Body of pancreas (tissue), 4 donors: ENCODE data around the gene PIH1D1. TPM values are rescaled to one million over a fixed set of nuclear protein-coding genes. Genes with fewer than 3 reads are reported as not detected.

Experiments used
- ATAC-seq: fragments of 150-250 bp; one replicate; pipeline ENCODE4 v1.9.1; 2016
- DNase-seq, 4 donors: peaks; one replicate each; pipeline ENCODE4 v3.0.0-alpha.2; 2019
- H3K27ac ChIP-seq, 4 donors: fragments of 200-600 bp; sonication (generic); 1 replicate in 3 of 4; 2 replicates in 1 of 4; pipeline versions ENCODE4 v1.5.1 to v1.6.1; 2016 to 2019; ENCODE audit warnings: mild to moderate bottlenecking in 1 of 4, mixed read lengths in 1 of 4, moderate library complexity in 1 of 4
- H3K27me3 ChIP-seq, 2 donors: fragments of 200-600 bp; sonication (generic); one replicate each; pipeline ENCODE4 v1.6.0; 2016; ENCODE audit warnings: mild to moderate bottlenecking in 1 of 2
- H3K36me3 ChIP-seq, 2 donors: fragments of 200-600 bp; sonication (generic); replicated peaks in 1 of 2; 2 replicates each; pipeline ENCODE4 v1.5.1; 2016; ENCODE audit warnings: low read depth in 2 of 2; ENCODE audit not compliant: insufficient read depth in 1 of 2
- H3K4me1 ChIP-seq: fragments of 200-600 bp; sonication (generic); one replicate; pipeline ENCODE4 v1.6.0; 2016
- H3K4me3 ChIP-seq, 2 donors: fragments of 200-600 bp; sonication (generic); 1 replicate in 1 of 2; 2 replicates in 1 of 2; pipeline ENCODE4 v1.5.1; 2016 to 2019
- H3K9me3 ChIP-seq, 3 donors: fragments of 200-600 bp; sonication (generic); 1 replicate in 2 of 3; 2 replicates in 1 of 3; pipeline ENCODE4 v1.5.1; 2016
- CTCF ChIP-seq, 7 experiments: fragments of 450-650 bp in 4 of 7; fragments of 200-600 bp in 3 of 7; sonication (generic) in 3 of 7; IDR thresholded peaks; one replicate each; pipeline ENCODE4 v1.5.1; 2016 to 2019; ENCODE audit warnings: antibody characterized with exemption in 7 of 7
- POLR2A ChIP-seq, 3 donors: fragments of 450-650 bp; IDR thresholded peaks; one replicate each; pipeline ENCODE4 v1.6.1; 2016; ENCODE audit warnings: antibody characterized with exemption in 3 of 3, mild to moderate bottlenecking in 2 of 3
- WGBS, 2 donors: methylation state at CpG; one replicate each; pipeline ENCODE4 v1.1.5; 2017; 5-methylcytosine and 5-hydroxymethylcytosine counted together
- intact Hi-C: fragments of 100-400 bp; cut with DNase I; formaldehyde crosslinking; loops from one replicate; pipeline ENCODE4 v1.15.1; 2023
- total RNA-seq, 2 donors: library from RNA; depleted of rRNA; stranded (reverse); fragments of >200 nt; gene quantifications; one replicate each; pipeline ENCODE4 v1.1.0, GENCODE V29; 2016

Gene PIH1D1
- total RNA-seq: 10 to 100 TPM; 57.0 to 63.3 TPM

DNA sequence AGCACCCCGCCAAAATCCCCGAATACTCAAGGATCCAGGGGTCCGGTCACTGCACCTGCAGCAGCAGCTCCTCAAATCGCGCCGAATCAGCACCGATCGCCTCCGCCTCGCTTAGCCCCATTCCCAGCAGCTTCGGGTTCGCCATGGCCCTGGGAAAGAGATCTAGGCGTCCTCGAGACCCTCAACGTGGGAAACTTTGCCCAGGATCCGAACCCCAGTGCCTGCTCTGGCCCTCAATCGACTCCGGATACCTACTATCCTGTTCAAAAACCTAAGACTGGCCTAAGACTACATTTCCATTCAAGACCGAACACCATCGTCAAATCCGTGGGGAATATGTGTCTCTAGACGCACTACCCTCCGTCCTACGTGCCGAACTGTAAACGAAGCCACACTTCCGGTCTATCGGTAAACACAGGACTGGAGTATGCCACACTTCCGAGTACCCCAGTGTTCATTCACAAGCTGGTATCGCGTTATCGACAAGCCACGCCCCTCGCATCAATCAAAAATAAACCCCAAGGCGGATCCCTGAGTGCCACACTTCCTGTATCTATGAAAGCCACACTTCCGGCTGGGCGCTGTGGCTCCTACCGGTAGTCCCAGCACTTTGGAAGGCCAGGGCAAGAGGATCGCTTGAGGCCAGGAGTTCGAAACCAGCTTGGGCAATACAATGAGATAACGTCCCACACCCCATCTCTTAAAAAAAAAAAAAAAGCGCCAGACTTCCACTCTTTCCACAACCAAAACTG lies at the start of gene PIH1D1:
TSS of gene PIH1D1 (minus strand) at position 385 of the 752 bp plus-strand sequence. CDS start at position 145, 240 bp downstream.
- Histone ChIP-seq H3K4me1 (peaks cover 29% of the 10 kb centered on the region), H3K4me3 (peak within 1 kb of the TSS; percentile 53 to 90), H3K9me3 (no peaks in the 10 kb centered on the region), H3K27me3 (no peaks in the 10 kb centered on the region), H3K36me3 (no peaks in the 10 kb centered on the region), H3K27ac (peak within 1 kb of the TSS; percentile 88 to 97 (median 94))
- 0 to 1% methylated on average over 18 to 42 of the region's 42 CpGs for WGBS, 2 donors
- peak in 6 of 7 experiments; percentile 12 to 50 (median 46) for TF ChIP-seq CTCF (IDR thresholded peaks at IDR 0.05)
- peak in 2 of 3 donors; percentile 60 to 71 for TF ChIP-seq POLR2A (IDR thresholded peaks at IDR 0.05)
- ATAC-seq (peak; percentile 83), DNase-seq (peak; percentile 98 to 100 (median 99))
- intact Hi-C loops: no loop called here

GRCh38 chr19:49499030-49499670 lies 47.5 kb upstream of the PIH1D1 start:
- H3K27ac ChIP-seq: no peak overlapping the region
- 62 to 84% methylated on average over 11 to 19 of the region's 19 CpGs for WGBS, 2 donors
- intact Hi-C loops: no loop called here
- no peak for TF ChIP-seq POLR2A (IDR thresholded peaks at IDR 0.05)
- TF ChIP-seq CTCF (IDR thresholded peaks at IDR 0.05): no peak
- H3K4me1 ChIP-seq: peaks cover 44% of the 10 kb centered on the region
- H3K36me3 ChIP-seq: peaks cover 0 to 11% of the 10 kb centered on the region in 2 donors
- no peak for ATAC-seq
- no peaks in the 10 kb centered on the region for H3K9me3 ChIP-seq
- no peak overlapping the region for H3K4me3 ChIP-seq
- H3K27me3 ChIP-seq: no peaks in the 10 kb centered on the region
- no peak for DNase-seq

DNA sequence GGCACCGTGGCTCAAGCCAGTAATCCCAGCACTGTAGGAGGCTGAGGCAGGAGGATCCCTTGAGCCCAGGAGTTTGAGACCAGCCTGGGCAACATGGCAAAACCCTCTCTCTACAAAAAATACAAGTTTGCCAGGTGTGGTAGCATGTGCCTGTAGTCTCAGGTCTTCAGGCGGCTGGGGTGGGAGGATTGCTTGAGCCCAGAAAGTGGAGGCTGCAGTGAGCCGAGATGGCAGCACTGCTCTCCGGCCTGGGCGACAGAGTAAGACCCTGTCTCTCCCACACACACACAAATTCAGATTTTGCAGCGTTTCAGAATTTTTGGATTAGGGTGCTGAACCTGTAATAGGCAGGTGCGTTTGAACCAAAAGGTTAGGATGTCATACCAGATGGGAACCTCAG lies 46.9 kb upstream of the PIH1D1 start:
- Histone ChIP-seq H3K27ac (no peak overlapping the region), H3K27me3 (no peaks in the 10 kb centered on the region), H3K9me3 (no peaks in the 10 kb centered on the region), H3K36me3 (peaks cover 0 to 11% of the 10 kb centered on the region in 2 donors), H3K4me3 (no peak overlapping the region), H3K4me1 (peaks cover 44% of the 10 kb centered on the region)
- TF ChIP-seq POLR2A (IDR thresholded peaks at IDR 0.05) (no peak), CTCF (IDR thresholded peaks at IDR 0.05) (no peak)
- no peak for DNase-seq
- intact Hi-C loops: no loop called here
- WGBS, 2 donors: 69 to 77% methylated on average over 7 of the region's 7 CpGs
- no peak for ATAC-seq

DNA sequence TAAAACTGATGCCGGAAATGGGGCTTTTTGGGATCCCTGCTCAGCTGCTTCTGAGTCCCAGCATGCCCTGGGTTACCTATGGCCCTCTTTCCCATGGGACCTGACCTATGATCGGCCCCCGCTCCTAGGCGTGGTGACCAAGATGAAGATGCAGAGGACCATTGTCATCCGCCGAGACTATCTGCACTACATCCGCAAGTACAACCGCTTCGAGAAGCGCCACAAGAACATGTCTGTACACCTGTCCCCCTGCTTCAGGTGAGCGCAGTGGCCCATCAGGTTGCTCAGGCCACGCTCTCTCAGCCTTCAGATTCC lies 46.1 kb upstream of the PIH1D1 start:
- Histone ChIP-seq H3K9me3 (no peaks in the 10 kb centered on the region), H3K27me3 (no peaks in the 10 kb centered on the region), H3K4me1 (peaks cover 41% of the 10 kb centered on the region), H3K4me3 (no peak overlapping the region), H3K27ac (peak overlapping the region in 1 of 4 donors; percentile 80), H3K36me3 (peaks cover 0 to 11% of the 10 kb centered on the region in 2 donors)
- intact Hi-C loops: no loop called here
- DNase-seq: no peak
- 84% methylated on average over 12 of the region's 12 CpGs for WGBS, 2 donors
- no peak for TF ChIP-seq CTCF (IDR thresholded peaks at IDR 0.05)
- no peak for TF ChIP-seq POLR2A (IDR thresholded peaks at IDR 0.05)
- no peak for ATAC-seq
